GM18858 (cell line): ENCODE results near the gene SNAI3.
A peak's percentile ranks its signal among the peaks of the same experiment; 100 is the strongest.

Experiments used
- ATAC-seq: cut with Tn5 transposase; IDR thresholded peaks from one replicate; pipeline ENCODE4 v1.9.1; 2021; ENCODE audit not compliant: unreplicated experiment

The SNAI3 gene

GRCh38 chr16:88651989-88652761, 34.1 kb downstream of the SNAI3 start:
- ATAC-seq, result no peak

- peak; percentile 73 for ATAC-seq
These were observed 34.9 kb downstream of the SNAI3 start for GRCh38 chr16:88651276-88651988.

- peak; percentile 46 for ATAC-seq
These were observed 35.5 kb downstream of the SNAI3 start, which contains the start of gene CYBA for GRCh38 chr16:88650749-88651275. Gene CYBA, minus strand, starts transcription at chr16:88651053. Its CDS starts 40 bp downstream, at chr16:88651013.

- ATAC-seq, result no peak
These were observed 36.2 kb downstream of the SNAI3 start for GRCh38 chr16:88649924-88650748.

GRCh38 chr16:88649195-88649923, 36.9 kb downstream of the SNAI3 start:
- ATAC-seq, result no peak

- no peak for ATAC-seq
These were observed 38.9 kb downstream of the SNAI3 start for GRCh38 chr16:88647178-88648070.

- ATAC-seq, result no peak
These were observed 39.8 kb downstream of the SNAI3 start for GRCh38 chr16:88646345-88647034.

GRCh38 chr16:88645941-88646340, 40.4 kb downstream of the SNAI3 start:
- ATAC-seq, result no peak

GRCh38 chr16:88645455-88645854, 40.9 kb downstream of the SNAI3 start:
- no peak for ATAC-seq

- ATAC-seq, result no peak
These were observed 42.7 kb downstream of the SNAI3 start for GRCh38 chr16:88643644-88643932.

GRCh38 chr16:88642881-88643643, 43.2 kb downstream of the SNAI3 start:
- no peak for ATAC-seq

GRCh38 chr16:88640498-88641247, 45.6 kb downstream of the SNAI3 start:
- ATAC-seq, result no peak

- no peak for ATAC-seq
These were observed 46.2 kb downstream of the SNAI3 start for GRCh38 chr16:88640039-88640495.

- no peak for ATAC-seq
These were observed 46.9 kb downstream of the SNAI3 start for GRCh38 chr16:88639231-88640038.

GRCh38 chr16:88638323-88639230, 47.7 kb downstream of the SNAI3 start, which contains the start of gene IL17C:
Gene IL17C, plus strand, starts transcription at chr16:88638572. Its CDS starts 70 bp downstream, at chr16:88638642.
- no peak for ATAC-seq
